ENCODE data around the gene SLC37A1.
A peak's percentile ranks its signal among the peaks of the same experiment; 100 is the strongest.

Gene SLC37A1

DNA sequence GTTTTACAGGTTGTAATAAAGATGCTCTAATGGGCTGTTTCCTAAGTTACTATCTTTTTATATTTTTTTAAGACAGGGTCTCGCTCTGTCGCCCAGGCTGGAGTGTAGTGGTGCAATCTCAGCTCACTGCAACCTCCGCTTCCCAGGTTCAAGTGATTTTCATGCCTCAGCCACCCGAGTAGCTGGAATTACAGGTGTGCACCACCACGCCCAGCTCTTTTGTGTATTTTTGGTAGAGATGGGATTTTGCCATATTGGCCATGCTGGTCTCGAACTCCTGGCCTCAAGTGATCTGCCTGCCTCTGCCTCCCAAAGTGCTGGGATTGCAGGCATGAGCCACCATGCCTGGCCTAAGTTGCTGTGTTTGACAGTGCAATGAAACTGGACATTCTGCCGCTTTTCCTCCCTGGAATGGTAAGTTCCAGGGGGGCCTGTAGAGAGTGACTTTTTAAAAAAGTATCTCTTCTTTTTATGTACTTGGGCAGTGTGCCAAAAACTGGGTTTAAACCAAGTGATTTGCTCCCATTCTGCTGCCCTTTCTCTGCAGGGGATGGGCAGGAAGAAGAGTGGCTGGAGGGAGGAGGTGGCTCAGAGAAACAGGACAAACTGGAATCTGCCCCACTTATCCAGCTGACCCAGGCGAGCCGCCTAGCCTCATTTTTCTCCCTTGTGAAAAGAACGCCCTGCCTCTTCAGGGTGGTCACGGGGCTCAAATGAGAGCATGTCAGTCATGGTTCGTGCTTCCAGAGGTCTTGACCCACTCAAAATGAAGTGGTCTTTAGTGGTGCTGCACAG, 2.3 kb downstream of the SLC37A1 start:
- POLR2A ChIA-PET: no interaction called here
- Histone ChIP-seq H3K27ac (ENCODE audit: extremely low read depth, low read depth, low read length) (no peak overlapping the region), H3K9me3 (ENCODE audit: control insufficient read depth, insufficient read depth, low read depth, low read length) (no peaks in the 10 kb centered on the region), H3K4me3 (ENCODE audit: low read depth, low read length) (no peak overlapping the region), H3K36me3 (ENCODE audit: control insufficient read depth in 2 of 2, insufficient read depth in 1 of 2, low read length in 2 of 2) (peaks cover 0 to 21% of the 10 kb centered on the region in 2 experiments; a peak in 2 of 3 replicates), H3K4me1 (ENCODE audit: control insufficient read depth, insufficient read depth, low read length) (peaks cover 16% of the 10 kb centered on the region)
- CTCF ChIA-PET: interaction anchor here (0.6 to 0.7 kb wide), 2 partner anchors 154 to 239 kb away, joined by 3 to 4 read pairs; no protein-coding TSS in a partner anchor
- TF ChIP-seq OSR2 (tag by site-specific recombination; IDR thresholded peaks at IDR 0.05): no peak
- TF ChIP-seq, protein P1, sequence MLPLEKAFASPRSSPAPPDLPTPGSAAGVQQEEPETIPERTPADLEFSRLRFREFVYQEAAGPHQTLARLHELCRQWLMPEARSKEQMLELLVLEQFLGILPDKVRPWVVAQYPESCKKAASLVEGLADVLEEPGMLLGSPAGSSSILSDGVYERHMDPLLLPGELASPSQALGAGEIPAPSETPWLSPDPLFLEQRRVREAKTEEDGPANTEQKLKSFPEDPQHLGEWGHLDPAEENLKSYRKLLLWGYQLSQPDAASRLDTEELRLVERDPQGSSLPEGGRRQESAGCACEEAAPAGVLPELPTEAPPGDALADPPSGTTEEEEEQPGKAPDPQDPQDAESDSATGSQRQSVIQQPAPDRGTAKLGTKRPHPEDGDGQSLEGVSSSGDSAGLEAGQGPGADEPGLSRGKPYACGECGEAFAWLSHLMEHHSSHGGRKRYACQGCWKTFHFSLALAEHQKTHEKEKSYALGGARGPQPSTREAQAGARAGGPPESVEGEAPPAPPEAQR (tag by site-specific recombination; IDR thresholded peaks at IDR 0.05): no peak
- peak; percentile 67 for TF ChIP-seq ZNF341 (tag by site-specific recombination; IDR thresholded peaks at IDR 0.05; ENCODE audit: low read depth)
- peak; percentile 73 for TF ChIP-seq GLIS1 (tag by site-specific recombination; IDR thresholded peaks at IDR 0.05)
- TF ChIP-seq, protein P2, sequence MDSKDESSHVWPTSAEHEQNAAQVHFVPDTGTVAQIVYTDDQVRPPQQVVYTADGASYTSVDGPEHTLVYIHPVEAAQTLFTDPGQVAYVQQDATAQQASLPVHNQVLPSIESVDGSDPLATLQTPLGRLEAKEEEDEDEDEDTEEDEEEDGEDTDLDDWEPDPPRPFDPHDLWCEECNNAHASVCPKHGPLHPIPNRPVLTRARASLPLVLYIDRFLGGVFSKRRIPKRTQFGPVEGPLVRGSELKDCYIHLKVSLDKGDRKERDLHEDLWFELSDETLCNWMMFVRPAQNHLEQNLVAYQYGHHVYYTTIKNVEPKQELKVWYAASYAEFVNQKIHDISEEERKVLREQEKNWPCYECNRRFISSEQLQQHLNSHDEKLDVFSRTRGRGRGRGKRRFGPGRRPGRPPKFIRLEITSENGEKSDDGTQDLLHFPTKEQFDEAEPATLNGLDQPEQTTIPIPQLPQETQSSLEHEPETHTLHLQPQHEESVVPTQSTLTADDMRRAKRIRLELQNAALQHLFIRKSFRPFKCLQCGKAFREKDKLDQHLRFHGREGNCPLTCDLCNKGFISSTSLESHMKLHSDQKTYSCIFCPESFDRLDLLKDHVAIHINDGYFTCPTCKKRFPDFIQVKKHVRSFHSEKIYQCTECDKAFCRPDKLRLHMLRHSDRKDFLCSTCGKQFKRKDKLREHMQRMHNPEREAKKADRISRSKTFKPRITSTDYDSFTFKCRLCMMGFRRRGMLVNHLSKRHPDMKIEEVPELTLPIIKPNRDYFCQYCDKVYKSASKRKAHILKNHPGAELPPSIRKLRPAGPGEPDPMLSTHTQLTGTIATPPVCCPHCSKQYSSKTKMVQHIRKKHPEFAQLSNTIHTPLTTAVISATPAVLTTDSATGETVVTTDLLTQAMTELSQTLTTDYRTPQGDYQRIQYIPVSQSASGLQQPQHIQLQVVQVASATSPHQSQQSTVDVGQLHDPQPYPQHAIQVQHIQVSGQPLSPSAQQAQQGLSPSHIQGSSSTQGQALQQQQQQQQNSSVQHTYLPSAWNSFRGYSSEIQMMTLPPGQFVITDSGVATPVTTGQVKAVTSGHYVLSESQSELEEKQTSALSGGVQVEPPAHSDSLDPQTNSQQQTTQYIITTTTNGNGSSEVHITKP (tag by site-specific recombination; IDR thresholded peaks at IDR 0.05): peak; percentile 60; the same call in 1 of the 2 replicates
- TF ChIP-seq ZNF121 (tag by site-specific recombination; IDR thresholded peaks at IDR 0.05): peak; percentile 76
- TF ChIP-seq IKZF3 (tag by site-specific recombination; IDR thresholded peaks at IDR 0.05): 0 out of 2 replicates have a peak, but pooled peaks have one; percentile 48
- TF ChIP-seq ZBTB17 (tag by site-specific recombination; IDR thresholded peaks at IDR 0.05): 0 out of 2 replicates have a peak, but pooled peaks have one; percentile 28
- TF ChIP-seq ZNF19 (tag by site-specific recombination; IDR thresholded peaks at IDR 0.05; ENCODE audit: low read depth): 0 out of 2 replicates have a peak, but pooled peaks have one; percentile 6

DNA sequence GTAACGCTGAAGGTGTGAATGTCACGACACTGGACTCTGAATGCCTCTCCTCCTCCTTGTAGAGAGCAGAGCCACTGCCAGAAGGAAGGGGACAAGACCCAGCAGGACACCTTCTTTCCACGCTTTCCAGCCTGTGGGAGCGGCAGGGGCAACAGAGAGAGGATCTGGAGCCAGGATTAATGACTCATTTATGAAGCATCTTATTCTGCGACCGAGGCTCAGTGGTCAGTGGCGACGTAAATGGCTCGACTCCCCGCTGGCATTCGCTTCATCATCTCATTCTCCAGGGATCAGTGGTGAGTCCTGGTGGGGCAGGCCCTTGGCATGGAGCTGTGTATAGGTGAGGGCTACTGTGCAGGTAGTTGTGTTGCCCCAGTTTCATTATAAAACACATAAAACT, 4.6 kb downstream of the SLC37A1 start:
- Histone ChIP-seq H3K9me3 (ENCODE audit: control insufficient read depth, insufficient read depth, low read depth, low read length) (no peaks in the 10 kb centered on the region), H3K4me3 (ENCODE audit: low read depth, low read length) (no peak overlapping the region), H3K27ac (ENCODE audit: extremely low read depth, low read depth, low read length) (no peak overlapping the region), H3K4me1 (ENCODE audit: control insufficient read depth, insufficient read depth, low read length) (peaks cover 16% of the 10 kb centered on the region), H3K36me3 (ENCODE audit: control insufficient read depth in 2 of 2, insufficient read depth in 1 of 2, low read length in 2 of 2) (peaks cover 0 to 21% of the 10 kb centered on the region in 2 experiments; a peak in 2 of 3 replicates)
- peak; percentile 77 for TF ChIP-seq ZIC2 (tag by site-specific recombination; IDR thresholded peaks at IDR 0.05)
- TF ChIP-seq ZNF223 (tag by site-specific recombination; IDR thresholded peaks at IDR 0.05): no peak
- TF ChIP-seq, protein P3, sequence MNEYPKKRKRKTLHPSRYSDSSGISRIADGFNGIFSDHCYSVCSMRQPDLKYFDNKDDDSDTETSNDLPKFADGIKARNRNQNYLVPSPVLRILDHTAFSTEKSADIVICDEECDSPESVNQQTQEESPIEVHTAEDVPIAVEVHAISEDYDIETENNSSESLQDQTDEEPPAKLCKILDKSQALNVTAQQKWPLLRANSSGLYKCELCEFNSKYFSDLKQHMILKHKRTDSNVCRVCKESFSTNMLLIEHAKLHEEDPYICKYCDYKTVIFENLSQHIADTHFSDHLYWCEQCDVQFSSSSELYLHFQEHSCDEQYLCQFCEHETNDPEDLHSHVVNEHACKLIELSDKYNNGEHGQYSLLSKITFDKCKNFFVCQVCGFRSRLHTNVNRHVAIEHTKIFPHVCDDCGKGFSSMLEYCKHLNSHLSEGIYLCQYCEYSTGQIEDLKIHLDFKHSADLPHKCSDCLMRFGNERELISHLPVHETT (tag by site-specific recombination; IDR thresholded peaks at IDR 0.05): 0 out of 2 replicates have a peak, but pooled peaks have one; percentile 27
- peak; percentile 47; the same call in 1 of the 2 replicates for TF ChIP-seq ZNF600 (tag by site-specific recombination; IDR thresholded peaks at IDR 0.05)
- TF ChIP-seq, protein P4, sequence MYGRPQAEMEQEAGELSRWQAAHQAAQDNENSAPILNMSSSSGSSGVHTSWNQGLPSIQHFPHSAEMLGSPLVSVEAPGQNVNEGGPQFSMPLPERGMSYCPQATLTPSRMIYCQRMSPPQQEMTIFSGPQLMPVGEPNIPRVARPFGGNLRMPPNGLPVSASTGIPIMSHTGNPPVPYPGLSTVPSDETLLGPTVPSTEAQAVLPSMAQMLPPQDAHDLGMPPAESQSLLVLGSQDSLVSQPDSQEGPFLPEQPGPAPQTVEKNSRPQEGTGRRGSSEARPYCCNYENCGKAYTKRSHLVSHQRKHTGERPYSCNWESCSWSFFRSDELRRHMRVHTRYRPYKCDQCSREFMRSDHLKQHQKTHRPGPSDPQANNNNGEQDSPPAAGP (tag by site-specific recombination; IDR thresholded peaks at IDR 0.05): peak; percentile 58; the same call in 1 of the 2 replicates
- no peak for TF ChIP-seq ZBTB20 (tag by site-specific recombination; IDR thresholded peaks at IDR 0.05)
- no peak for TF ChIP-seq ZNF677 (tag by site-specific recombination; IDR thresholded peaks at IDR 0.05)
- ChIA-PET POLR2A (no interaction called here), CTCF (no interaction called here)
